Loucy (cell line): ENCODE results near the gene APPBP2.

ENCODE experiments used
- CTCF ChIP-seq: fragments of 200-600 bp; sonication (generic); conservative IDR thresholded peaks from 2 replicates; pipeline ENCODE4 v1.5.1; 2014; ENCODE audit warnings: mild to moderate bottlenecking, antibody characterized with exemption, low read length
- EZH2phosphoT487 ChIP-seq: fragments of 200-600 bp; IDR thresholded peaks from 2 replicates; pipeline ENCODE4 v1.6.1; 2018; ENCODE audit warnings: antibody characterized with exemption, mild to moderate bottlenecking, moderate library complexity, borderline replicate concordance

DNA sequence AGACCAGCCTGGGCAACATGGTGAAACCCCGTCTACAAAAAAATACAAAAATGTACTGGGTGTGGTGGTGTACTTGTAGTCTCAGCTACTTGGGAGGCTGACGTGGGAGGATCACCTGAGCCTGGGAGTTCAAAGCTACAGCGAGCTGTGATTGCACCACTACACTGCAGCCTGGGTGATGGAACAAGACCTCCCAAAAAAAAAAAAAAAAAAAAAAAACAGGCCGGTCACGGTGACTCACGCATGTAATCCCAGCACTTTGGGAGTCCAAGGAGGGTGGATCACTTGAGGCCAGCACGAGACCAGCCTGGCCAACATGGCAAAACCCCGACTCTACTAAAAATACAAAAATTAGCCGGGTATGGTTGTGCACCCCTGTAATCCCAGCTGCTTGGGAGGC is 12.7 kb upstream of the APPBP2 start:
- TF ChIP-seq CTCF (no peak), EZH2phosphoT487 (no peak)
